OCI-M1 (cell line): ENCODE measurements around the gene TCEAL5.
"Not testable (repeated sequence)": the region's sequence is repeated elsewhere in the genome, so short reads cannot be mapped to it uniquely, and the experiment has no call there.

Experiments used
- DNase-seq: peaks from one replicate; lab custom pipeline; 2025; lab: John Stamatoyannopoulos, UW

Gene TCEAL5

GRCh38 chrX:103234869-103235268 is 41.7 kb downstream of the TCEAL5 start:
- DNase-seq: no peak

GRCh38 chrX:103233263-103233662 is 43.3 kb downstream of the TCEAL5 start:
- DNase-seq: peak; percentile 23

DNA sequence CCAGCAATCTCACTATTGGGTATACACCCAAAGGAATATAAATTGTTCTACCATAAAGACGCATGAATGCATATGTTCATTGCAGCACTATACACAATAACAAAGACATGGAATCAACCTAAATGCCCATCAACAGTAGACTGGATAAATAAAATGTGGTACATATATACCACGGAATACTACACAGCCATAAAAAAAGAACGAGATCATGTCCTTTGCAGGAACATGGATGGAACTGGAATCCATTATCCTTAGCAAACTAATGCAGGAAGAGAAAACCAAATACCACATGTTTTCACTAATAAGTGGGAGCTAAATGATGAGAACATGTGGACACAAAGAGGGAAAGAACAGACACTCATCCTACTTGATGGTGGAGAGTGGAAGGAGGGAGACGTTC is 50.6 kb downstream of the TCEAL5 start:
- not testable (repeated sequence) for DNase-seq
